Urinary bladder (tissue), 4 donors: ENCODE measurements around the gene NETO2. TPM values are rescaled to one million over a fixed set of nuclear protein-coding genes. Genes with fewer than 3 reads are reported as not detected.
"Not testable (repeated sequence)": the region's sequence is repeated elsewhere in the genome, so short reads cannot be mapped to it uniquely, and the experiment has no call there.

ENCODE experiments used
- DNase-seq: peaks from one replicate; pipeline ENCODE4 v3.0.0-alpha.2; 2015; ENCODE audit errors: extremely low spot score
- H3K27ac ChIP-seq: one replicate; pipeline ENCODE4 v1.5.1; 2013; ENCODE audit warnings: low read depth, mild to moderate bottlenecking, moderate library complexity
- H3K36me3 ChIP-seq: one replicate; pipeline ENCODE4 v1.6.1; 2013; ENCODE audit warnings: mild to moderate bottlenecking, moderate library complexity; ENCODE audit not compliant: insufficient read depth
- H3K4me1 ChIP-seq: one replicate; pipeline ENCODE4 v1.6.1; 2013; ENCODE audit warnings: mild to moderate bottlenecking, moderate library complexity; ENCODE audit not compliant: insufficient read depth
- H3K4me3 ChIP-seq: one replicate; pipeline ENCODE4 v1.5.1; 2013; ENCODE audit warnings: low read depth, low read length
- WGBS: extraction: QIAGEN DNeasy Blood & Tissue Kit; methylation state at CpG from one replicate; pipeline ENCODE4 v1.1.7; 2013; 5-methylcytosine and 5-hydroxymethylcytosine counted together
- polyA plus RNA-seq: library from polyadenylated mRNA; stranded (reverse); fragments of 200-250 nt; gene quantifications from one replicate; pipeline ENCODE4 v1.2.3, GENCODE V29; 2013
- total RNA-seq: library from RNA; depleted of rRNA; stranded (reverse); fragments of >200 nt; gene quantifications from one replicate; pipeline ENCODE4 v1.2.3, GENCODE V29; 2014
- donor health status: healthy with polysubstance abuse.
- donor health status: healthy.

NETO2 gene
- total and polyA plus RNA-seq, 2 donors, result 2.2 to 17.9 TPM

GRCh38 chr16:47110939-47111338, 32.8 kb downstream of the NETO2 start:
- 94% methylated on average over 3 of the region's 3 CpGs for WGBS
- Histone ChIP-seq H3K27ac (no peak overlapping the region), H3K36me3 (no peaks in the 10 kb centered on the region), H3K4me1 (no peaks in the 10 kb centered on the region), H3K4me3 (no peak overlapping the region)
- no peak for DNase-seq

- no peak for DNase-seq
- no peak overlapping the region for H3K27ac ChIP-seq
- 90% methylated on average over 5 of the region's 5 CpGs for WGBS
- H3K4me3 ChIP-seq, result no peak overlapping the region
- no peaks in the 10 kb centered on the region for H3K4me1 ChIP-seq
- H3K36me3 ChIP-seq, result no peaks in the 10 kb centered on the region
Measured at GRCh38 chr16:47109361-47109760, 34.4 kb downstream of the NETO2 start.

DNA sequence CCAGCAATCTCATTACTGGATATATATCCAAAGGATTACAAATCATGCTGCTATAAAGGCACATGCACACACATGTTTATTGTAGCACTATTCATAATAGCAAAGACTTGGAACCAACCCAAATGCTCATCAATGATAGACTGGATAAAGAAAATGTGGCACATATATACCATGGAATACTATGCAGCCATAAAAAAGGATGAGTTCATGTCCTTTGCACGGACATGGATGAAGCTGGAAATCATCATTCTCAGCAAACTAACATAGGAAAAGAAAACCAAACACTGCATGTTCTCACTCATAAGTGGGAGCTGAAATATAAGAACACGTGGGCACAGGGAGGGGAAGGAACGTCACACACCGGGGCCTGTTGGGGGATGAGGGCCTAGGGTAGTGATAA, 40.8 kb downstream of the NETO2 start:
- not testable (repeated sequence) for H3K4me3 ChIP-seq, H3K4me1 ChIP-seq, DNase-seq, H3K36me3 ChIP-seq, H3K27ac ChIP-seq
- 98% methylated on average over 4 of the region's 4 CpGs for WGBS

DNA sequence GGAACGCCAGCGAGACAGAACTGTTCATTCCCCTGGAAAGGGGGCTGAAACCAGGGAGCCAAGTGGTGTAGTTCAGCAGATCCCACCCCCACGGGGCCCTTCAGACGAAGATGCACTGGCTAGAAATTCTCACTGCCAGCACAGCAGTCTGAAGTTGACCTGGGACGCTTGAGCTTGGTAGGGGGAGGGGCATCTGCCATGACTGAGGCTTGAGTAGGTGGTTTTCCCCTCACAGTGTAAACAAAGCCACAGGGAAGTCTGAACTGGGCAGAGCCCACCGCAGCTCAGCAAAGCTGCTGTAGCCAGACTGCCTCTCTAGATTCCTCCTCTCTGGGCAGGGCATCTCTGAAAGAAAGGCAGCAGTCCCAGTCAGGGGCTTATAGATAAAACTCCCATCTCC, 46.6 kb downstream of the NETO2 start:
- DNase-seq, H3K4me1 ChIP-seq, H3K4me3 ChIP-seq, H3K27ac ChIP-seq, H3K36me3 ChIP-seq: not testable (repeated sequence)
- 77% methylated on average over 6 of the region's 6 CpGs for WGBS

DNA sequence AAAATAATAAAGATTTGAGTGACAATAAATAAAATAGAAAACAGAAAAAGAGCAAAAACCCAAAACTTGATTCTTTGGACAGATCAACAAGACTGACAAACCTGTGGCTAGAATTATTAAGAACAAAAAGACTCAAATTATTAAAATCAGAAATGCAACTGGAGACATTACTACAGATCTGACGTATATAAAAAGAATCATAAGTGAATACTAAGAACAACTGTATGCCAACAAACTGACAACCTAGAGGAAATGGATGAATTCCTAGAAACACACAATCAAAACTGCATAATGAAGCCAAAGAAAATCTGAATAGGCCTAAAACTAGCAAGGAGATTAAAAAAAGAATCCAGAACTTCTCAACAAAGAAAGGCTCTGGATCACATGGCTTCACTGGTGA, 47.4 kb downstream of the NETO2 start:
- Histone ChIP-seq H3K27ac (no peak overlapping the region), H3K4me1 (no peaks in the 10 kb centered on the region), H3K36me3 (no peaks in the 10 kb centered on the region), H3K4me3 (no peak overlapping the region)
- DNase-seq, result no peak
- 93% methylated on average over 1 of the region's 1 CpG for whole genome bisulfite sequencing

DNA sequence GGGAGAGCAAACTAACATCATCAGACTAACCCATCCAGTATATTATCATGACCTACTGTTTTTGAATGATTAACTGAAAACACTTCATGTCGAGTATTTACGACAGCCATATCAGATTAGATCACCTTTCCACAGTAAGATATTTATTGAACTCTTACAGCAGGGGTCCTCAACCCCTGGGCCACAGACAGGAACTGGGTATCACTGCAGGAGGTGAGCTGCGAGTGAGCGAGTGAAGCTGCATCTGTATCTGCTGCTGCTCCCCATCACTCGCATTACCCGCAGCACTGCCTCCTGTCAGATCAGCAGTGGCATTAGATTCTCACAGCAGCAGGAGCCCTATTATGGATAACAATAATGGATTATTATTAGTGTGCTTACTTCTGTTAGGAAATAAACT, 59.5 kb downstream of the NETO2 start:
- Histone ChIP-seq H3K27ac (no peak overlapping the region), H3K36me3 (no peaks in the 10 kb centered on the region), H3K4me3 (no peak overlapping the region), H3K4me1 (no peaks in the 10 kb centered on the region)
- WGBS, result 87% methylated on average over 6 of the region's 6 CpGs
- DNase-seq, result no peak

DNA sequence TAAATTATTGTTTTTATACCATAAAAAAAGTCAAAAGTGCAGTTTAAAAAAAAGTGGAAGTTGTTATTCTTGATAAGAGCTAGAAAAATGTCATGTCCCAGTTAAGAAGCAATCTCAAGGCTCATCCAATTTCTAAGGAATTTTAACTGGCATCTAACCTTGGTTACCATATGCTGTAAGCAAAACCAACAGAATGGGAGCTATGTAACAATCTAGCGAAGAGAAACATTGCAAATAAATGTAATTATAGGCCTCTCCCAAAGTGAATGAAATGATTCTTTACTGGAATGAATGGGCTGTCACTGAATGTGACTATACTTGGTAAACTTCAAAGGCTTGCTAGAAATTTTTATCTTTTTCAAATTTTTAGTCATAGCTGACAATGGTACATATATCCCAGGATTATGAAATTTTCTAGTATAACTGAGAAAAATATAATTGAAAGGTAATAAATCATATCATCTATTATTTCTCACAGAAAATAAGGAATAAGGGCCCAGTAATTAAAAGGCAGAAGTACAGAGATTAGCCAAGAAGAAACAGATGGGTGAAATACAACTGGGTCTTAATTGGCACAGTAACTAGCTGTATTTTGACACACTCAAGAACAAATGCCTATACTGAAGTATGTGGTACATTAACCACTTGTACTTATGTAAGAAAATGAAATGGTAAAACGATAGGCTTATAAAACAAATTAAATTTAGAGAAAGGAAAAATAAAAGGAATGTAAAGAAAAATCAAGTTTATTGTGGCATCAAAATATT, 61.5 kb downstream of the NETO2 start:
- 93% methylated on average over 2 of the region's 2 CpGs for WGBS
- Histone ChIP-seq H3K4me1 (no peaks in the 10 kb centered on the region), H3K36me3 (no peaks in the 10 kb centered on the region), H3K4me3 (no peak overlapping the region), H3K27ac (no peak overlapping the region)
- DNase-seq, result no peak

GRCh38 chr16:47081115-47081514, 62.6 kb downstream of the NETO2 start:
- 80% methylated on average over 1 of the region's 1 CpG for WGBS
- Histone ChIP-seq H3K4me3 (no peak overlapping the region), H3K4me1 (no peaks in the 10 kb centered on the region), H3K36me3 (no peaks in the 10 kb centered on the region), H3K27ac (no peak overlapping the region)
- DNase-seq, result no peak

DNA sequence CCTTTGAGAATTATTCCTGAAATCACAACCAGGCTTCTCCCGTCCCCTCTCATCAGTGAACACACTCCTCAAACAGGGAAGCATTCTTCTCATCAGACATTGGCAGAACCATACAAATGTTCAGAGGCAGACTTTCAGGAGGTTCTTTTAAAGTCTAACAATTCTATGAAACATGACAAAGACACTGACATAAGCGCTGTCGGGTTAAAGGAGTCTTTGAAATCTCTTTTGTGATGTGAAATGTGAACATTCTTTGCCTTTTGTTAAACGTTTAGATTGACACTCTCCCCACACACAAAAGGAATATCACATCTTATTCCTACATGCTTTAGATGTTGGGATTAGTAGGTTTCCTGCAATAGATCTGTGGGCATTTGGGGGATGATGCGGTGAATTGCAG, 63.9 kb downstream of the NETO2 start:
- no peak overlapping the region for H3K27ac ChIP-seq
- no peak overlapping the region for H3K4me3 ChIP-seq
- WGBS, result 68% methylated on average over 5 of the region's 5 CpGs
- H3K36me3 ChIP-seq, result no peaks in the 10 kb centered on the region
- no peaks in the 10 kb centered on the region for H3K4me1 ChIP-seq
- DNase-seq, result no peak

DNA sequence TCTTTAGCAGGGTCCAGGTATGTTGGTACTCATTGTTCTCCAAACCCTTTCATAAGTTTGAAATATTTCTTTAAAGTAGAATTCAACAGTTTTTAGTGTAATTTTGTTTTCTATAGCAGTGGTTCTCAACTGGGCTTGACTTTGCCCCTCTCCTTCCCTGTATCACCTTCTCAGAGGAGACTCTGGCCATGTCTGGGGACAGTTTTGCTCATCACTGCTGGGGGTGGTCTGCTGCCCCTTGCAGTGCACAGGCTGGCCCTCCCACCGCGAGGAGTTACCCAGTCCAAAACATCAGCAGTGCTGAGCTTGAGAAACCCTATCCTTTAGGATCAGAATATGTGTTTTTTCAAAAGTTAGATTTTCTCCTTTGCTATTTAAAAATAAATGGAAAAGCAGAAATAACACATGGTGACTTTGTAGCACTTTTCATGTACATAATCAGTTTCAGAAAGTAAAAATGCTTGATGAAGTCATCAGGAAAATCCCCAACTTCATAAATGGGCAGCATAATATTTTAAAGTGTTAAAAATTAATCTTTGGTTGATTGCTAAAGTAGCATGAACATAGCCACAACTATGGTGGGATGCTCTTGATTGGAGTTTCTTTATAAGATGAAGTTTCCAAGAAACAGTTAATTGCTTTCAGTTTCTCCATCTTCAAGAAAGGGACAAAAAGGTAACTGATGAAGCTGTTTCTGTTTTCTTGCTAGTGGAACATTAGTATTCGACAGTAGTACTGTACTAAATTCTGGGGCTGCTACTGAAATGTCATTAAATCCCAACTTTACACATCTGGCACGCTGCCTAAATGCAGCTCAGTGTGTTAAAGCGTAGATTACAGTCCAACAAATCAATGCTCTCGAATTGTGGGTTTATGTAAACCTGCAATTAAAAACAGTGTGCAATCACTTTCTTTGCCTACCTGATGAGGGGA, 70.3 kb downstream of the NETO2 start:
- Histone ChIP-seq H3K27ac (no peak overlapping the region), H3K4me3 (no peak overlapping the region), H3K36me3 (no peaks in the 10 kb centered on the region), H3K4me1 (no peaks in the 10 kb centered on the region)
- DNase-seq, result no peak
- WGBS, result 61% methylated on average over 6 of the region's 6 CpGs

DNA sequence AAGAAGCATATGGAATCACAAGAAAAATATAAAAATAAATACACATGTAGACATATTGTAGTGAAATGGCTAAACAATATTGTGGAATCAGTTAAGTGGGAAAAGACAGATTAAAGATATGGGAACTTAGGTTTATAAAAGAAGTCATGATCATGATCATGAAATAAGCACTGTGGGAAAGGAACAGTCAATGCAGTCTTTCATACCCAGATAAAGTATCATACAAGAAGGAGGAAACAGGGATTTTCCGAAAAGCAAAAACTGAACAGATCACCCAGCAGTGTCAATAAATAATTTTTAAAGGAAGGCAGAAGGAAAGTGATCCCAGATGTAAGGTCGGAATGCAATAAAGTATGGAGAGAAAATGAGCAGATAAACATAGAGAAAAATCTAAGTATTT, 71.6 kb downstream of the NETO2 start:
- no peaks in the 10 kb centered on the region for H3K4me1 ChIP-seq
- WGBS, result 91% methylated on average over 2 of the region's 2 CpGs
- no peak overlapping the region for H3K4me3 ChIP-seq
- no peak for DNase-seq
- no peak overlapping the region for H3K27ac ChIP-seq
- H3K36me3 ChIP-seq, result no peaks in the 10 kb centered on the region

- H3K36me3 ChIP-seq, result no peaks in the 10 kb centered on the region
- no peak overlapping the region for H3K27ac ChIP-seq
- WGBS, result 84% methylated on average over 11 of the region's 11 CpGs
- no peaks in the 10 kb centered on the region for H3K4me1 ChIP-seq
- no peak for DNase-seq
- no peak overlapping the region for H3K4me3 ChIP-seq
Measured at GRCh38 chr16:47069841-47070584, 73.7 kb downstream of the NETO2 start.

DNA sequence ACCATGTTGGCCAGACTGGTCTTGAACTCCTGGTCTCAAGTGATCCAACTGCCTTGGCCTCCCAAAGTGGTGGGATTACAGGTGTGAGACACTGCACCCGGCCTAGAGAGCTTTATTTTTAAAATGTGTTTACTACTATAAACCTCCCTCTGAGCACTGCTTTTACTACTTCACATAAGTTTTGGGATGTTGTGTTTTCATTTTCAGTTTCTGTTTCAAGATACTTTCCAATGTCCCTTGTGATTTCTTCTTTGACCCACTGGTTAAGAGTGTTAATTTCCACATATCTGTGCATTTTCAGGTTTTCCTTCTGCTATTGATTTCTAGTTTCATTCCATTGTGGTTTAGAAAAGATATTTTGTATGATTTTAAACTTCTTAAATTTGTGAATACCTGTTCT, 74.4 kb downstream of the NETO2 start:
- no peak for DNase-seq
- Histone ChIP-seq H3K4me1 (no peaks in the 10 kb centered on the region), H3K36me3 (no peaks in the 10 kb centered on the region), H3K4me3 (no peak overlapping the region), H3K27ac (no peak overlapping the region)
- 67% methylated on average over 1 of the region's 1 CpG for WGBS
